Stimulated activated CD4-positive, alpha-beta T cell treated with anti-CD3 and anti-CD28 coated beads, Interleukin-4, amount 100 ng/mL, for 48 hours (primary cell): ENCODE data around the gene CEMIP.

Experiments used
- DNase-seq, 2 donors: peaks; one replicate each; pipeline ENCODE4 v3.0.0-alpha.2; 2020; ENCODE audit warnings: low read depth in 2 of 2

CEMIP gene

DNA sequence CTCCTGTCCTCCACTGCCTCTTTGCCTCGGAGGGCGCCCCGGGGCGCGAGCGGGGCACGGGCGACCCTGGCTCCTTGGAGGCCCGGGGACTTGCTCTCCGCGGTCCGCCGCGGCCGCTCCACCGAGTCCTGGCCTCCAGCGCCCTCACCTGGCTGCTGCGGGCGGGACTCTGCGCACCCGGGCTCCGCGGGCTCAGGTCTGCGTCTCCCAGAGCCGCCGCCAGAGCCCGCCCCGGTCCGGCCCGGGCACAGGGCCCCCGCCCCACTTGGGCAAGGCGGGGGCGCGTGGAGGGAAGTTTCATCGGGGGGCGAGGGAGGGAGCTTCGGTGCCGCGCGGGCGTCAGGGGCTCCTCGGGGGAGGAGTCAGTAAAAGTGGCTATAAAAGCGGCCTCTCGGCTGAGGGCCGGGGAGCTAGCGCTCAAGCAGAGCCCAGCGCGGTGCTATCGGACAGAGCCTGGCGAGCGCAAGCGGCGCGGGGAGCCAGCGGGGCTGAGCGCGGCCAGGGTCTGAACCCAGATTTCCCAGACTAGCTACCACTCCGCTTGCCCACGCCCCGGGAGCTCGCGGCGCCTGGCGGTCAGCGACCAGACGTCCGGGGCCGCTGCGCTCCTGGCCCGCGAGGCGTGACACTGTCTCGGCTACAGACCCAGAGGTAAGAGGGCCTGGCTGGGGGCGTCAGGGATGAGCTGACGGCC, at the start of gene CEMIP:
Gene CEMIP, plus strand, starts transcription at position 407 of the 694 bp plus-strand sequence. CDS start 94,510 bp downstream, outside the sequence.
- DNase-seq, result peak; percentile 48 to 69

DNA sequence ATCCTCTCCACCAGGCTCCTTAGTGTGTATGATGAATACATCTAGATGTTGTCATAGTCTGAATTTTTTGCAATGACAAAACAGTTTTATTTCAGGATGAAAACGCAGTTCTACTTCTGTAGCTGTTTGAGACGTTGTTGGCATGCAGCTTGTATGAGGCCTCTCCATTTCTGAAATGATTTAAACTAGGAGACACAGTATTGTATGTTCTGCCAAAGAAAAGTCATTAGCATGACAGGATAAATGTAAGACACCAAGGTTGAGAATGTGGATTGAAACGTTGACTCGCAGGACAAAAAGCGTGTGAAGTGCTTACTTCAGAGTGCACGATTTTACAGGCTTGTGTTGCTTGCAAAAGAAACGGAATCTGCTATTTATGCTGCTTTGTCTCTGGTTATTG, 48.8 kb upstream of the CEMIP start:
- DNase-seq, result no peak

DNA sequence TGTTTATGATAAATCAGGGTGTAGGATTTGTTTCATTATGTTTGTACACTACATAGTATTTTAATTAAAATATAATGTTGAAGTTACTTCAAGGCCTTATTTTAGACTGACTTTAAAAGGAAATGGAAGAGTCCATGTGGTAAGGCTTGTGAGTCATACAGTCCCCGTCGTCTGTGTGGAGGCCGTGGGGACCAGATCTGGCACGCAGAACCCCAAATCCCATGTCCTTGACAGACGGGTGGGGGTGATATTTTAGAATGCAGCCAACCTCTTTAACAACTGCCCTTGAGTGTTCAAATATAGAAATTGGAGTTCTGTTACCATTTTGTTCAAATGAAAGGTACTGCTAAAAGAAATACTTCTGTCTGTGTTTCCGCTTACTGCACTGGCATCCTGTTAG, 48.2 kb upstream of the CEMIP start:
- no peak for DNase-seq

- no peak for DNase-seq
Measured at GRCh38 chr15:80732167-80732566, 47.0 kb upstream of the CEMIP start.

DNA sequence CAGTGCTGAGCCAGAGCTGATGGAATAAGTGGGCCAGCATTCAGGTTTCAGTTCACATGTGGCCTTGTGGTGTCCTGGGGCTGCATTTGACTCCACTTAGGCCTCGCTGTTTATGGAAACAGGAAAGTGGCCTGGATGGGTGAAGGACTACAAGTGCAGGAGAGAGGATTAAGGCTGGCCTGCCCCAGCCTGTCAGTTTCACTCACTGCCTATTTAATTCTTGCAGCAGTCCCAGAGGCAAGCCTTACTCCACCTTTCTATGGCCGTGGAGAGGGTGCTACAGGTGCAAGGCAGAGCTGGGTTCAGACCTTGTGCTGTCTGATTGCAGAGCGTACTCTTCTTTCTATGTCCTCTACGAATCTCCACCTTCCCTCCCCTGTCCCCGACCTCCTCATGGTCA, 46.4 kb upstream of the CEMIP start:
- DNase-seq, result no peak

DNA sequence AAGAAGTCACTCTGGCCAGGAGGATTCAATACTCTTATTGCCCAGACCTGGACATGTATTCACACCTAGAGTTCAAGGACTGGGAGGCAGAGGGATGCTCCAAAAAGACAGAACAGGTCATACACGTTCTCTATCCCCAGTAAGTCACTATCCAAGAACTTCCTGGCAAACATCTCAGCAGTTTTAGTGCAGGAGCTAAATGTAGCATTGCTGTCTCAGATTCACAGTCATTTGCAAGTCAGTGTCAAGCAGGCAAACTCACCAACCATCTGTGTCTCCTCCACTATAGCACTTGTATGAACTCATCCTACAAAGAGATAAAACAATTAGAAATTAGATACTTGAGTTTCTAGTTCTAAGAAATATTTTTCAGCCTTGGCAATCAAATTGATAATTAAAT, 45.7 kb upstream of the CEMIP start:
- no peak for DNase-seq

- no peak for DNase-seq
Measured at GRCh38 chr15:80735344-80735743, 43.8 kb upstream of the CEMIP start.

GRCh38 chr15:80736560-80736959, 42.6 kb upstream of the CEMIP start:
- DNase-seq, result no peak

DNA sequence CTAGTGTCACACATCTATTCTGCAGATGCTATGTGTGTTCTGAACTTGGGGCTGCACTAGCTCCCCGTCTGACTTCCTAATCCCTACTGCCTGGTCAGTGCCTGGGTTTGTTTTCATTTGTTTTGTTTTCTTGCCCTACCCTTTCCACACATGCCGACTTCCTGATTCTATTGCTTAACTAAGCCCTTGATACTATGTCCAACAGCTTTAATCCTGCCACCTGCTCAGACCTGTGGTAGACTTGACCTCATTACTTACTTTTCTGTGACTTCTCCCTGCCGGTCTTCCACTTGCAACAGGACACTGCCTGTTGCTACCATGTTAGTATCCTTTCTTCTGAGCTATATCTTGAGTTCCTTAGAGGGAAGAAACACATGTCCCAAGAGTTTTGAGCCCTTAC, 39.3 kb upstream of the CEMIP start:
- DNase-seq, result no peak

DNA sequence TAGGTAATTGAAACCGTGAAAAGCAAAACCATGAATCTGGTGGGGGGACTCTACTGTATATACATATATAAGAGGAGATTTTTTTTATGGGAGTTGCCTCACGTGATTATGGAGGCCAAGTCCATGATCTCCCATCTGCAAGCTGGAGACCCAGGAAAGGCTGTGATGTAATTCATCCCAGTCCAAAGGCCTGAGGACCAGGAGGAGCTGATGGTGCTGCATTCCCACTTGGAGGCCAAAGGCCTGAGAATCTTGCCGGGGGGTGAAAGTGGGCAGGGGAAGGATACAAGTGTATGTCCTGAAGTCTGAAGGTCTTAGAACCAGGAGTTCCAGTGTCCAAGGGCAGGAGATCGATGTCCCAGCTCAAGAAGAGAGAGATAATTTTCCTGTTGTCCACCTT, 37.1 kb upstream of the CEMIP start:
- DNase-seq, result no peak

DNA sequence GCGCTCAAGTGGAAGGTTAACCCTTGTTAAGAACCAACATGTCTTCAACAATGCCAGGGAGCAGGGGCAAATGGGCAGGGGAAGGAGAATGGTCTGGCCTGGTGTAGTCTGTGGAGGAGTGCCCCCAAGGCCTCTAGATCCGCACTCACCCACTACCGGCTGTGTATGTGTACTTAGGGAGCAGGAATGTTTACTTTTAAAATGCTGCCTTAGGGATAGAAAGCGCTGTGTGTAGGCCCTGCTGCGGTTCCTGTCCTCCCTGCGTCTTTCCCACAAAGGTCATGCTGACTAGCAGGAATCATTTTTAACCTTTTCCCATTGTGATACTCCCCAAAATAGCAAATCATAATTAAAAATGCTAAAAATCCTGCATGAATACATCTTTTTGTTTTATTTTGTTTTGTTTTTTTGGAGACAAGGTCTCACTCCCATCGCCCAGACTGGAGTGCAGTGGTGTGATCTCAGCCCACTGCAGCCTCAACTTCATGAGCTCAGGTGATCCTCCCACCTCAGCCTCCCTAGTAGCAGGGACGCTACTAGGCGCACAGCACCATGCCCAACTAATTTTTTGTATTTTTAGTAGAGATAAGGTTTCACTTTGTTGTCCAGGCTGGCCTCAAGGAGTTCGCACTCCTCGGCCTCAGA, 35.9 kb upstream of the CEMIP start:
- no peak for DNase-seq

- DNase-seq, result no peak
Measured at GRCh38 chr15:80744415-80744814, 34.8 kb upstream of the CEMIP start.

- no peak for DNase-seq
Measured at GRCh38 chr15:80744826-80745225, 34.3 kb upstream of the CEMIP start.

GRCh38 chr15:80745888-80746287, 33.3 kb upstream of the CEMIP start:
- no peak for DNase-seq

DNA sequence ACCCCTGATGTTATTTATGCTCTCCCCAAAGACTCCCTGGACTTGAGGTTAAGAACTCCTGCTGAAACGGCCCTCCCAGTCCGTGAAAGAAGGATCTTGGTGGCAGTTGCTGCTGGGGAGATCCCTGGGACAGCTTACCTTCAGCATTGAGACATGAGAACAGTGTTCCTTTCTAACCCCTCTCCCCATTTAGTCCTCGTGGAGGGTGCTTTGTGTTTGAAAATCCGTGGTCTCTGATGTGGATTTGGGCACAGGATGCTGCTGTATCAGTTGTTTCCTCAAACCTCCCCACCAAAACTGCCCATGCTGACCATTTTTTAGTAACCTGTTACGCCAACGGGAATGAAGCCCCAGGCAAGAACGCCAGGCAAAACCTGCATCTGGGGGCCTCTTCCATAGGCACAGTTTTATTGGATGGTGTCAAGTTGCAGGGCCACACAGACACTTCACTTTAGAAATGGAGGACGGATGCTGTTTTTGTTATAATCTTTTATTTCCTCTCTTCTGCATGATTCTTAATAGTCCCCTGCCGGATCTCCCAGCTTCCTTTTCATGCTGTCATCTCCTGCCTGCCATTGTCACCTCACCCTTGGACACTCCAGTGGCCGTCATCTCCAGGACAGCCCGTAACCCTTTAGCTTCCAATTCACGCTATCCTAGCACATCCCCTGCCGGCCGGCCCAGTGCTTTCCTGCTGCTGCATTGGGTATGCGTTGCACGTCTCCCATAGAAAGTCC, 31.7 kb upstream of the CEMIP start:
- no peak for DNase-seq

- no peak for DNase-seq
Measured at GRCh38 chr15:80749589-80749988, 29.6 kb upstream of the CEMIP start.

DNA sequence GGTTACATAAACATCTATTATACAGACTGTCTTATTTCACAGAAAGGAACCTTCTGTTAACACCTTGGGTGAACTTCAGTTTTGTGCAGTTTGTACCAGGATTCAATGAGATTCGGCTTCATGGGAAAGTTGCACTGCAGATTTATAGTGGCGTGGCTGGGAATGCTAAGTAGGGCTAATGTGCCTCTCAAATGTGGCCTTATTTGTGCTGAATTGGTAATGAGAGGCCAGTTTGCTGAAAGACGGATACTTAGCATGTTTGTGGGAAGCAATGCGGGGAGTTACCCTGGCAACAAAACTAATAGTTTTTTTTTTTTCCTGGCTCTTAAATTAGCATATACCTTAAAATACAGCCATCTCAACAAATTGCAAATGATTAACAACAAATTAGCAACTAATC, 28.6 kb upstream of the CEMIP start:
- no peak for DNase-seq

- DNase-seq, result no peak
Measured at GRCh38 chr15:80752204-80752603, 27.0 kb upstream of the CEMIP start.

DNA sequence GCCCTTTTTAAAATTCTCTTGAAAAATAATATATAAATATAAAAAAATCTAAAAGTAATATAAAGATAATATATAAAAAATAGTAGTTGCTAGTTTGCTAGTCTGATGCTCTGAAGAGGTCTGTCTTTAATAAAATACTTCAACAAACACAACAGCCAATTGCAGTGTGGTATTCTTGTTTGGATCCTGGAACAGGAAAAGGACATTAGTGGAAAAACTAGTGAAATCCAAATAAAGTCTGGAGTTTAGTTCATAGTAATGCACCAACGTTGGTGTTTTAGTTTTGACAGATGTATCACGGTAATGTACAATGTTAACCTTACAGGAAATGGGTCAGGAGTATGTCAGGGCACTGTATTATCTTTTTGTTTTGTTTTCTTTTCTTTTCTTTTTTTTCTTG, 26.0 kb upstream of the CEMIP start:
- no peak for DNase-seq

- no peak for DNase-seq
Measured at GRCh38 chr15:80754014-80754413, 25.2 kb upstream of the CEMIP start.

DNA sequence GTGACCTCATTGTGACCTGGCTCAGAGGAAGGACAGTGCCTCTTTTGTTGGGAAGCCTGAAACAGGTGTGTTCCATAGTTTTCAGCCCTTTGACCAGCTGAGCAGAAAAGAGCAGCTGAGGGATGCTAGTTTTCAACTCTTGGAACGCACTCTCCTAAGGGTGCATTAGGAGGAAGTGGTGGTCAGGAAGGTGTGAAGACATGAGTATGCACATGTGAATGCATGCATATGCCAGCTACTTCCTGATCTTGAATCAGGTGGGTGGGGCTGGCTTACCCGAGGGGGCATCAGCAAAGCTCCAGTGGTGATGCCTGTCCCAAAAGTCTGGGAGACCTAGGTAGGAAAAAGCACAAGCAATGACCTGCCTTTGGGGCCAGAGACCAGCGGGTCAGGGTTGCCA, 23.3 kb upstream of the CEMIP start:
- DNase-seq, result no peak

DNA sequence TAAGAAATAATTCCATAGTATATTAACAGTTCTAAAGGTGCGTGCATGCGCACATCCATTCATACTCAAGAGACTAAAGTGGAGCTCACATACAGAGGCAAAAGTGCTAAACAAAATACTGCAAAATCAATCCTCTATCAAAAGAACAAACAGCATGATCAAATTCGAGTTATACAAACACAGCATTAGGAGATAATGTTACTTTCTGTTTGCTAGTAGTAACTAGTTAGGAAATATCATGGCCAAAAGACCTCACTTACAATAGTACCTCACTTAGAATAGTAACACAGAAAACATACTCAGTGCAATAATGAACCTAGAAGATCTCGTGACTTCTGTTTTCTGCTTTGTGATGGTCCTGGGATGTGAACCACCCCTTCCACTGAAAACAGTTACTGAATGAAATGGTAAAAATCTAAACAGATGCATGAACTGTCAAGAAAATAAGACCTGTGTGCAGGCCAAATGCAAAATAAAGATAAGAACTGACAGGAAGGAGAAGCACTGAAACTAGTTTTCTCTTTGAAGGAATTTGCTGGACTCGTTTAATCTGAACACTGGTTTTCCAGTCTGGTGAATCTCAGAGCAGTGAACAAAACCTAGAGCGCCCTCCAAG, 20.9 kb upstream of the CEMIP start:
- no peak for DNase-seq

DNA sequence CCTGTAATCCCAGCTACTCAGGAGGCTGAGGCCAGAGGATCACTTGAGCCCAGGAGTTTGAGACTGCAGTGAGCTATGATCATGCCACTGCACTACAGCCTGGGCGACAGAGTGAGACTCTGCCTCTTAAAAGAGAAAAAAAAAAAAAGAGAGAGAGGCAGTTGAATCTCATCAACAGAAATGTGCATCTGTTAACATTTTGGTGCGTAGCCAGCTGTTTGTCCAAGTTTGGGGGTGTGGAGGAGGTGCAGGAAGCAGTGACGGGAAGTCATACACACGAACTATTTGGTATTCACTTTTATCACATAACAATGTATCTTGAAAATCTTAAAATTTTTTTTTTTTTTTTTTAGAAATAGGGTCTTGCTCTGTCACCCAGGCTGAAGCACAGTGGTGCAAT, 18.2 kb upstream of the CEMIP start:
- no peak for DNase-seq
